LoVo (cell line): ENCODE results near the gene SPX.

Experiments used
- DNase-seq: peaks from one replicate; pipeline ENCODE4 v3.0.0-alpha.2; 2016; ENCODE audit warnings: low spot score

The SPX gene

DNA sequence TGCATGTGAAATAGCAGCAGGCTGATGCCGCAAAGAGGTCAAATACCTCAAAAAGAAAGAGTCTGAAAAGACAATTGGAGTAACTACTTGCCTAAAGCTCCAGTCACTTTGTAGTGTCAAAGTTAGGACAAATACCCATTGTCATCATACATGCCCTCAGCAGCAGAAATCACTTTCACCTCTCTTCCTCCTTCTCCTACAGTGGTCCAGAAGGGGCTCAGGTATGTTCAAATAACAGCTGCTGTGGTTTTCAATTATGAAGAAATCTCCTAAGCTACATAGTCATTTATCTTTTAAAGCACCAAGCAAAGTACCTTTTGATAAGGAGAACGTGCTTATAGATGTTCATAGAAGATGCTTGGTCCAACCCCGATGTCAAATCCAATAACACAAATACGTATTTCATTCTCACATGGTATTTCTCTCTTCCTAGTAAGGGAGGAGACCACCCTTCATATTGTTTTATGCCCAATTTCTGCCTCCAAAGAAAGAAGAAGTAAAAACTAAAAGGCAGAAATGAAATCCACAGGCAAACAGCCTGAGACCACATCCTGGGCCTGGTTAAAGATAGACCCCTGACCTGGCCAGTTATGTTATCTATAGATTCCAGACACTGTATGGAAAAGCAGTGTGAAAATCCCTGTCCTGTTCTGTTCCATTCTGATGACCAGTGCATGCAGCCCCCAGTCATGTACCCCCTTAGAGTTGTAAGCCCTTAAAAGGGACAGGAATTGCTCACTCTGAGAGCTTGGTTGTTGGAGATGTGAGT is 54.8 kb downstream of the SPX start:
- DNase-seq = no peak
